Stimulated activated CD4-positive, alpha-beta T cell treated with anti-CD3 and anti-CD28 coated beads, Interleukin-12 subunit alpha, Interleukin-12 subunit beta, amount 100 ng/mL, for 48 hours (primary cell): ENCODE measurements around the gene RCAN3.
"Not testable (repeated sequence)": the region's sequence is repeated elsewhere in the genome, so short reads cannot be mapped to it uniquely, and the experiment has no call there.

Experiments used
- DNase-seq, 3 donors: peaks; one replicate each; pipeline ENCODE4 v3.0.0-alpha.2; 2020; ENCODE audit warnings: low read depth in 2 of 3, low spot score in 1 of 3

RCAN3 gene

DNA sequence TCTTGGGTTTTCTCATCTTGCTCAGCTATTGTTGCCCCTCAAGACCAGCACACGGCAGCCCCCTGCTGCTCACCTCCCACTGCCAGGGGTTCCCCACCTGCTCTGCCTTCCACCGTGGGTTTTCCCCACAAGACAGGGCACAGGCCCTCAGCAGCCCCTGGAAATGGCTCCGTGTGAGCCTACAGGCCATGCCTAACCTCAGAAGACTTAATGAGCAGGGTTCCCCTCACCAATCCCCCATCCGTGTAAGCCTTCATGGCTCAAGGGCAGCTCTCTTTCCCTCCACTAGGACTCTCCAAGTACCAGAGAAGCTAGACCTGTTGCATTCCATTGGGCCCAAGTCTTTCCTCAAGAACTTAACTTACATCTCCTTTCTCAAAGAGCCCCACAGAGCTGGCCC, 18.4 kb upstream of the RCAN3 start:
- no peak for DNase-seq

DNA sequence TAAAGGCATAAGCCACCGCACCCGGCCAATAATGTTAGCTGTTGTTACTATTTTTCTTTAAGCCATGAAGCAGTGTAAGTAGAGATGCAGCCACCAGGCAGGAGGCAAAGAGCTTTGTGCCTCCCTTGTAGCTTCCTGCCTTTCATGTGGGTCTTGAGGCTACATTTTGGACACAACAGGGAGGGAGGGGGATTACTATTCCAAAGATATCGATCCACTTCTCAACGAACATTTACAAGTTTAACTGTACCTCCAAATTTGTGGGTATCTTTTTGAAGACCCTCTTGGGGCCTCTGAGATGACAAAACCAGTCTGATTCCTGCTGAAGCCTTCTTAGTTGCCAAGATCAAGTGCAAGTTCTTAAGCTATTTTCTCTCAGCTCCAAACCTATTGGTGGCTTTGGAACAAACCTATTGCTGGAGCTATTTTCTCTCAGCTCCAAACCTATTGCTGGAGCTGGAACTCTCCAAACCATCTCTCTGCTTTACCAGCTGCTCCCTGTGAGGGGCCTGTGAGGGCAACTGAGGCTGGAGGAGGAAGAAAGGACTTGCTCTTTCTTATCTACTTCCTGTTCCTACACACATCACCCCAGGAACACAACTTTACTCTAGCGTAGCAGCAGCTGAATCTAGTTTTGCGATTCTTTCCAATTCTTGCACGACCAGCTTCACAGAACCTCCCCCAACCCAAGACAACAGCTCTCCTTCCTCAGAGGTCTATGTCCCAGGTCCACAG, 16.1 kb upstream of the RCAN3 start:
- DNase-seq, result no peak

DNA sequence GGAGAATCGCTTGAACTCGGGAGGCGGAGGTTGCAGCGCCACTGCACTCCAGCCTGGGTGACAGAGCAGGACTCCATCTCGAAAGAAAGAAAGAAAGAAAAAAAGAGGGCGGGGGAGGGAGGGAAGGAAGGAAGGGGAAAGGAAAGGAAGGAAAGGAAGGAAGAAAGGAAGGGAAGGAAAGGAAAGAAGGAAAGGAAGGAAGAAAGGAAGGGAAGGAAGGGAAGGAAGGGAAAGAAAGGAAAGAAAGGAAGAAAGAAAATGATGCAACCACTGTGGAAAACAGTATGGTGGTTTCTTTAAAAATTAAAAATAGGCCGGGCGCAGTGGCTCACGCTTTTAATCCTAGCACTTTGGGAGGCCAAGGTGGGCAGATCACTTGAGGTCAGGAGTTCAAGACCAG, 15.2 kb upstream of the RCAN3 start:
- DNase-seq, result no peak

DNA sequence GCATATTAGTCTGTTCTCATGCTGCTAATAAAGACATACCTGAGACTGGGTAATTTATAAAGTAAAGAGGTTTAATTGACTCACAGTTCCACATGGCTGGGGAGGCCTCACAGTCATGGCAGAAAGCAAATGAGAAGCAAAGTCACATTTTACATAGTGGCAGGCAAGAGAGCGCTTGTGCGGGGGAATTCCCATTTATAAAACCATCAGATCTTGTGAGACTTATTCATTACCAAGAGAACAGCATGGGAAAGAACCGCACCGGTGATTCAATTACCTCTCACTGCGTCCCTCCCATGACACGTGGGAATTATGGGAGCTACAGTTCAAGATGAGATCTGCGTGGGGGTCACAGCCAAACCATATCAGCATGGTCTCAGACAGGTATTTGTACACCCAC, 14.5 kb upstream of the RCAN3 start:
- peak; percentile 58 to 60 (median 58) for DNase-seq

DNA sequence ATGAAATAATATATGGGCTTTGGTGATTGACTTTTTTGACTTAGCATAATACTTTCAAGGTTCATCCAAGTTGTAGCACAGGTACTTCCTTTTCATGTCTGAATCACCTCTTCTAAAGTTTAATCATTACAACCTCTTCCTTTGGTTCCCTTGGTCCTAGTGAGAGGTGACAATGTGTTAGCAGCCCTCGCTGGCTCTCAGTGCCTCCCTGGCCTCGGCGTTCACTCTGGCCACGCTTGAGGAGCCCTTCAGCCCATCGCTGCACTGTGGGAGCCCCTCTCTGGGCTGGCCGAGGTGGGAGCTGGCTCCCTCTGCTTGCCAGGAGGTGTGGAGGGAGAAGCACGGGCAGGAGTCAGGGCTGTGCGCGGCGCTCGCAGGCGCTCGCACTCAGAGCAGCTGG, 13.0 kb upstream of the RCAN3 start:
- no peak for DNase-seq

DNA sequence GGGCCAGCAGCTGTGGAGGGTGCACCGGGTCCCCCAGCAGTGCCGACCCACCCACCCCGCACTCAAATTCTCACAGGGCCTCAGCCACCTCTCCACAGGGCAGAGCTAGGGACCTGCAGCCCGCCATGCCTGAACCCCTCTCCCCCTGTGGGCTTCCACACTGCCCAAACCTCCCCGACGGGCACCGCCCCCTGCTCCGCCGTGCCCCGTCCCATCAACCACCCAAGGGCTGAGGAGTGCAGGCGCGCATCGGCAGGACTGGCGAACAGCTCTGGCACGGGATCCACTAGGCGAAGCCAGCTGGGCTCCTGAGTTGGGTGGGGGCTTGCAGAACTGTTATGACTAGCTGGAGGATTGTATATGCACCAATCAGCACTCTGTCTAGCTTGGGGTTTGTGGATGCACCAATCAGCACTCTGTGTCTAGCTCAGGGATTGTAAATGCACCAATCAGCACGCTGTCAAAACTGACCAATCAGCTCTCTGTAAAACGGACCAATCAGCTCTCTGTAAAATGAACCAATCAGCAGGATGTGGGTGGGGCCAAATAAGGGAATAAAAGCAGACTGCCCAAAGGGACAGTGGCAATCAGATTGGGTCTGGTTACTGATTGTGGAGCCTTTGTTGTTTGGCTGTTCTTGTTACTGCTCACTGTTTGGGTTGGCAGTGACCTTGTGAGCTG, 12.4 kb upstream of the RCAN3 start:
- no peak for DNase-seq

DNA sequence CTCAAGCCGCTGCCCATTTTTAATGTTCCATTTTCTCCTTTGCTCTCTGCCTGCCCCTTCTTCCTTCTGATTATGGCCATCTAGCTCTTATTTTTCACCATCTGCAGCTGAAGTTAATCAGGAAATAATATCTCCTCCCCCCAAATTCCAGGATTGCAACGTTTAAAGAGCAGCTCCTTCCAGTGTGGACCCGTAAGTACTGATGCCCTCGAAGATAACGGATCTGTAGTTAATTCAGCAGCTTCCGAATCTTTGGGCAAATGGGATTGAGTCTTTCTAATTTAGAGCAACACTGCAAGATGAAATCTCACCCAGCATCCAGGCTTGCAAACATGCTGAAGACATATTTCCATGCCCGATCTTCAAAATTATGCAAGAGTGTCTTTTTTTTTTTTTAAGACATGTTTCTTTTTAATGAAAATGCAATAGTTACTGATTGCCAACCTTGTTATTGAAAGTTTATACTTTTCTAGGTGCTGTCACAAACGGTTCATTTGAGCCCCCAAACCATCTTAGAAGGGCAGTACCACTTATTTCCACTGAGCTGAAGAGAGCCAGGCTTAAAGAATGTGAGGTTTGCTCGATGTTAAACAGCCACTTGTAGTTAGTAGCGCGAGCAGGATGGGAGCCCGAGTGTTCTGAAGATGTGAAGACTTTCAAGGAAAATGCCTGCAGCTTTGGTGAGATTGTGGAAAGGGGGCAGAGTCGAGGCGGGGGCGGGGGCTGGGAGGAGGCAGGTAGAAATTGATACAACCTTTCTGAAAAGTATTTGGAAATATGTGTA, 10.9 kb upstream of the RCAN3 start:
- DNase-seq, result no peak

DNA sequence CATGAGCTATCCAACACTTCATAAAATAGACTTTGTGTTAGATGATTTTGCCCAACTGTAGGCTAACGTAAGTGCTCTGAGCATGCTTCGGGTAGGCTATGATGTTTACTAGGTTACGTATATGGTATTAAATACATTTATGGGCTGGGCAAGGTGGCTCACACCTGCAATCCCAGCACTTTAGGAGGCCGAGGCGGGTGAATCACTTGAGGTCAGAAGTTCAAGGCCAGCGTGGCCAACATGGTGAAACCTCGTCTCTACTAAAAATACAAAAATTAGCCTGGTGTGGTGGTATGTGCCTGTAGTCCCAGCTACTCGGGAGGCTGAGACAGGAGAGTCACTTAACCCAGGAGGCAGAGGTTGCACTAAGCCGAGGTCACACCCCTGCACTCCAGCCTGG, 9.7 kb upstream of the RCAN3 start:
- not testable (repeated sequence) for DNase-seq

DNA sequence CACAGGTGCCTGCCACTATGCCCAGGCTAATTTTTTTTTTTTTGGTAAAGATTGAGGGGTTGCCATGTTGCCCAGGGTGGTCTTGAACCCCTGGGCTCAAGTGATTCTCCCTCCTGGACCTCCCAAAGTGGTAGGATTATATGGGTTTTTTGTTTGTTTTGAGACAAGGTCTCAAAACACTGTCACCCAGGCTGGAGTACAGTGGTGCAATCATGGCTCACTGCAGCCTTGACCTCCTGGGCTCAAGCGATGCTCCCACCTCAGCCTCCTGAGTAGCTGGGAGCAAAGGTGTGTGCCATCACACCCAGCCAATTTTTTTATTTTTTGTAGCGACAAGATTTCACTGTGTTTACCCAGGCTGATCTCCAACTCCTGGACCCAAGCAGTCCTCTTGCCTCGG, 8.9 kb upstream of the RCAN3 start:
- no peak for DNase-seq

DNA sequence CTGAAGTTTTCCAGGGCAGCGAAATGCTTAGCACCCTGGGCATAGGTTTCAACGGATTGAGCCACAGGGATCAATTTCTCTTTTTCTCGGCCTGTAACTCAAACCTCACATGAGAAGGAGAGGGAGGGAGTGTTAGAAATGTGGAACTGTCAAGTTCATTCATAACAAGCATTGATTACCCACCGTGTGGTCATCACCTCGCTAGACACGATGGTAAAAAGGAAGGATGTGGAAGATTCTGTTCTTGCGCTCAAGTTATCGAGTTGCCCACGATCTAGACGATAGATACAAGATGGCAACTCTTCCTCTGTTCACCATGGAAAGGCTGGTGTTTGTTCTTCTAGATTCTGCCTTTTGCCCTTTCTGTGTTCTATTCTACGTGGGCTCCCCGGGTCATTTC, 4.0 kb upstream of the RCAN3 start:
- DNase-seq, result no peak

DNA sequence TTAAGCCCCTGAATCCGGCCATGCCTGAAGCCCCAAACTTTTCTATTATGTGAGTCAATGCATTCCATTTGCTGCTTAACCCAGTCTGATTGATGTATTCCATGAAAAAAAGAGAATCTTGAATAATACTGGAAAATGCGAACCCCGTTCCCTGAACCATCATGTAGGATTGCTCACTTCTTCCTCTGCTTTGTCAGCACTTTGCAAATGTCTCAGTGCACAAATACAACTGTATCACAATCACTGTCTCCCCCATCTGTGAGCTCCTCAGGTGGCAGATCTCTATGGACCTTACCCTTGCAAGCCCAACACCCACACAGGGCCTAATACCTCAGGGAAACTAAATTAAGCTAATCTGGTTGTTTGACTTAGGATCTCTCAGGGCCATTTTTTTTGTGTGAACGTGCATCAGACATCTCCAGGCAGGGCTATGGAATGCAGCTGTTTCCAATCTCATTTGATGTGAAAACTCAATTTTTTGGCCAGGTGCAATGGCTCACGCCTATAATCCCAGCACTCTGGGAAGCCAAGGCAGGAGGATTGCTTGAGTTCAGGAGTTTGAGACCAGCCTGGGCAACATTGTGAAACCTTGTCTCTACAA, 2.1 kb upstream of the RCAN3 start:
- DNase-seq, result no peak

DNA sequence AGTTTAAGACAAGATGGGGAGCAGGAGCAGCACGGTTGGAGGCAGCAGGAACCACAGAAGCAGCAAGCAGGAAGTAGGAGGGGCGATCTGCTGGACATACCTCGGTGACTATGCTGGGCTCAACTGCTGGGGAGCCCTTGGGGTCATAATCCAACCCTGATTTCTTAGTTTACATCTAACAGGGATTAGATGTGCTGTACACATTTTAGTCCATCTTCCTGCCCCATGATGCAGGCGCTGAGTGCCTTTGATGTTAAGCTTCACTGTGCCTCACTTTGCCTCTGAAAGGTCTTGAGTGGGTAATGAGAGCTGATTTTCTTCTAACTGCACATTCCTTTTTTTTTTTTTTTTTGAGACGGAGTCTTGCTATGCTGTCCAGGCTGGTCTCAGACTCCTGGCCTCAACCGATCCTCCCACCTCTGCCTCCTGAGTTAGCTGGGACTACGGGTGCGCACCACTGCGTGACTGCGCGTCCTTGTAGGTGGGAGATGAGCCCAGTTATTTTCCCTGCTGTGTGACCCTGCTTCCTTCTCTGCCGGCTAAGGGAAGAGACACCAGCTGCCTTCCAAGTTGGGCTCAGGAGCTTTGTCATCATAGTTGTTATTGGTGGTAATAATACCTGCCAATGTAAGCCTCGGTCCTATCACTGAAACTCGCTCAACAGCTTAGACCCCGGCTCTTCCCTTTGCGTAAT, 1.1 kb upstream of the RCAN3 start:
- no peak for DNase-seq

DNA sequence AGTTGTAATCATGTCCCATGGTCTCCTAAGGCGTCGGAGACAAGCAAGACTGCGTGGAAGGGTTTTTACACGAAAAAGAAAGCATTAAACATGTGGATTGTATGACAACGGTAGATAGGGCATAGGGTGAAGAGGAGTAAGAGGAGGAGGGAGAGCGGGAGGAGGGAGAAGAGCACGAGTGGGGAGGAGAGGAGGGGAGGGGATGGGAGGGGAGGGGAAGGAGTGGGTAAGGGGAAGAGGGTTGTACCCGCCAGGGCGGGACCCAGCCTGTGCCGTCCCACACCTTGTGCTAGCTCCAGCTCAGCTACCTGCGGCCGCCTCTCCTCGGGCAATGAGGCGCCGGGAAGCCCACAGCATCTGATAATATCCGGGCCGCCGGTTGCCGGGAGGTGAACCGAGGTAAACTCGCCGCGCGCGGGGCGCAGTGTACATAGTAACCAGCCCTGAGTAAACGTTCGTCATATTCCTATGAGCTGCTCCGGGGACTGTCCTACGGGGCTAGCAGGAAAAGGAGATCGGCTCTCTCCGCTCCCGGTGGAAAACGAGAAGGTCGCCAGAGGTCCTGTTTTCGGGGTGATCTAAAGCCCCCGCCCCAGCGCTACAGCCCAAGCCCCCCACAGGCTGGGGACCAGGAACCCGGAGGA, 449 bp upstream of the RCAN3 start:
- DNase-seq, result peak in 2 of 3 donors; percentile 61 to 66

DNA sequence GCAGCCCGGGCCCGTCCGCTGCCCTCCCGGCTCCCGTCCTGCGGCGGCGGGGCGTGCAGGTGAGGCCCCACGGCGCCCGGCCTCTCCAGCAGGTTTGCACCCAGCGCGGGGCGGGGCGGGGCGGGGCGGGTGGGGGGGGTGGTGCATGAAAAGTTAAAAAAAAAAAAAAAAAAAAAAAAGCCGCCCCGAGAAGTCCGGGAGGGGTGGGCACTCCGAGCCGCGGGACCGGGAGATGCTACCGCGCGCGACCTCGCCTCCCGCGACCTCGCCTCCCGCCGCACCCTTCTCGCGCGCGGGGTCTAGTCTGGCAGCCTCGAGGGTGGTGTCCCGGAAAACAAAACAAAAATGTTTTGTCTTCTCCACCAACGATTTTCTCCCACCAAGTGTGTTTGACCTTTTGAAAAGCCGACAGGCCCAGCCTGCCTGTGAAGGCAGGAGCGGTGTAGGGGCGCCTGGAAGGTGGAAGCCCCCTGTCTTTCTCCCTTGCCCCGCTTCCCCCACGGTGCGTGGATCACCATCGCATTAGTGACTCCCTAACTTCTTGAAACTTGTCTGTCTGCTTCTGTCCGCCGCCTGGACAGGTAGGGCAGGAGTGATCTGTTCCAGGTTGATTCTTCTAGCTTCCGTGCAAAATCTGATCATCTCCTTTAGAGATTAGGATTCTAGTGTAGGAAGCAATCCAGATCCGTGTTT, 569 bp downstream of the RCAN3 start:
- DNase-seq, result no peak

DNA sequence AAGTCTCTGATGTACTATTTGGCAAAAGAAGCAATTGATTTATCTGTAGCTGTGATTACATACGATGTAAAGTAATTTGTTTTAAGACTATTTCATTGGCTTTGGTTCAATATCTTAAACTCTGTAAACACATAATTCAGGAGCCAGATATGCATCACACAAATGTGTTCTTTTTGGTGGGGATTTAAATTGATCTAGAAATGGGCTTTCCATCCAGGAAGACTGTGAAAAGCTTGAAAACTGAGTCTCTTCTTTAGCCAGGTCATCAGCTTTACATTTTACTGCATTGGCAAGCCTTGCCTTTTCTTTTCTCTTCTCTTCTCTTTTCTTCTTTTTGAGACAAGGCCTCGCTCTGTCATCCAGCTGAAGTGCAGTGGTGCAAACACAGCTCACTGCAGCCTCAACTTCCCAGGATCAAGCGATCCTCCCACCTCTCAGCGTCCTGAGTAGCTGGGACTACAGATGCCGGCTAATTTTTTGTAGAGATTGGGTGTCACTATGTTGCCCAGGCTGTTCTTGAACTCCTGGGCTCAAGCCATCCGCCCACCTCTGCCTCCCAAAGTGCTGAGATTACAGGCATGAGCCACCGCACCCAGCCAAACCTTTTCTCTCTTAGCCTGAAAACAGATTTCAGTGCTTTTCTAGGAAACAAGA, 1.4 kb downstream of the RCAN3 start:
- no peak for DNase-seq

DNA sequence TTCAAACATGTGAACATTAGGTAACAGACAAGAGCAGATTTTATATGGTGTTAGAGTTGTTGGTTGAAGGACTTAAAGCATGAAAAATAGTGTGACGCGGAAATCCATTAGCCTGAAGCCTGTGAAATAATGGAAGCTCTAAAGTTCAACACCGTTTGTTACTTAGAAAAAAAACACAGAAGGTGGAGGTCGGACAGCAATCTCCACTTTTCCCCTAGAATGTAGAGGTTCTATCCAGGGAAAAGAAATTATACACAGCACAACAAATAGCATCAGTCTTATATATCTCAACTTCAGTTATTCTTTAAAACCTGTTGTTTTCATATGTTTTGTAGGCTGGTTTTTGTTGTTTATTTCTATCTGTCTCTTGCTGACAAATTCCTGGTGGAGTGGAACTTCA, 1.9 kb downstream of the RCAN3 start:
- DNase-seq, result no peak

DNA sequence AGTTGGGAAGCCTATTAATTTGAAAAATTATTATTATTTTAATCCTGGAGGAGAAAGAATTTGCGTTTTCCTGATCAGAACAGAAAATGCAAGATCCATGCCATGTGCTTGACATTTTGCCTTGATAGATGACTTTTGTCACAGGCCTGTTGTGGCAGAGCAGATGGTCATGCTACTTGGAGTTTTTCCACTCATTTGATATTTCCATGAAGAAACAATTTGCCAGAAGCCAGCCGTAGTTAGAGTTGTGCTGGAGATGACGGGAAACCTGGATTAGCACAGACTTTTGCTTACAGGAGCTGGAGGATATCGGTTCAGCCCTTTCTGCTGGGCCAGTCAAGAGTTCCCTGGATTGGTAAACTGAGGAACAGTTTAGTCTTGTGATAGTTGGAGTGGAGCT, 3.2 kb downstream of the RCAN3 start:
- DNase-seq, result no peak

DNA sequence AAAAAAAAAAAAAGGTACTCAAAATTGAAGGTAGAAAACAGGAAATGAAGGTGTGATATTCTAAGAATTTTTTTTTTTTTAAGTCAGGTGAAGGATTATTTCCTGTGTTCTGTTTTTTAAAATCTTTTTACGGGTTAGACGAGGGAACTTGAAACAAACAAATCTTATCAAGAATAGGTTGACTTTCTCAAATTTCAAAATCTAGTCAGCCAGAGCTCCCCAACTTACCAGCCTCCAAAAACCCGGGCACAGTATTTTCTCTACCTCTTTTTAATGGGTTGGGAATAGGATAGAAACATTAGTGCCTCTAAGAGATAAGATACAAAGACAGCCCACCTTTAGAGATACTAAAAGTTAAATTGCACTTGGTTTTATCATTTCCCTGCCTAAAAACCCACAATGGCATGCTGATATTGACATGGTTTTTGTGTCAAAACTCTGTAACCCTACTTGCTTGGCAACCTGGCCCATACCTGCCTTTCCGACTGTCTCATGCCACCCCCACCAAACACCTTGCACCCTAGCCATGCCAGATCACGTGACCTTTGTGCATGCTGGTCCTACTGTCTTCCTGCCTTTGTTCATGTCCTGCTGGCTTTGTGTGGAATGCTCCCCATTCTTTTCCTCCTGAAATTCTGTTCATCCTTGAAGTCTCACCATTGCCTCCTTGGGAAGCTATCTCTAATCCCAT, 4.2 kb downstream of the RCAN3 start:
- DNase-seq, result no peak

DNA sequence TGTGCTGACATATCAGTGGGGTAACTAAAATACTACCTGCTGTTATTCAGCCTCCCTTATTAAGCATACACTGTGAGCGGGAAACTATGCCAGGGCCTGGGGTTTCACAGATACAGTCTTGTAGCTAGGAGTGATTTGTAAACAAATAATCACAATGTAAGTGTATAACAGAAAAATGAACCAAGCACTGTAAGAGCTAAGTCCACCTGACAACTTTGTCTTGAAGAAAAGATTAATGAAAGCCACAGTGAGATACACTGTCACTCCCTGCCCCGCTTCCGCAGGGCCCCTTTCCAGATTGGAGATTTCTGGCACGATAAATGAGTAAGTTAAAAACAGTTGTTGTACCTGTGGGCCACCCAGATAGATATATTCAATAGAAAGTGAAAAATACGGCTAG, 4.8 kb downstream of the RCAN3 start:
- no peak for DNase-seq
